Measurements from ENCODE around the gene DZIP1L.

Gene DZIP1L

GRCh38 chr3:138019281-138020069 lies 95.9 kb downstream of the DZIP1L start:
- no peaks in the 10 kb centered on the region for H3K36me3 ChIP-seq (ENCODE audit: control insufficient read depth, insufficient read depth, low read length)
- H3K27ac ChIP-seq = no peak overlapping the region
- H3K27me3 ChIP-seq (ENCODE audit: control insufficient read depth, insufficient read depth, low read length) = no peaks in the 10 kb centered on the region
- no peaks in the 10 kb centered on the region for H3K79me2 ChIP-seq
- H3K4me1 ChIP-seq = no peaks in the 10 kb centered on the region
- H3K4me2 ChIP-seq (ENCODE audit: low read length) = no peak overlapping the region
- H3K9ac ChIP-seq = no peak overlapping the region
- no peaks in the 10 kb centered on the region for H3K9me3 ChIP-seq (ENCODE audit: control insufficient read depth, low read length)
- no peak for TF ChIP-seq CTCF (IDR thresholded peaks at IDR 0.05)
- H2AFZ ChIP-seq = no peak overlapping the region
- H3K4me3 ChIP-seq (ENCODE audit: low read depth, low read length) = no peak overlapping the region

GRCh38 chr3:138016065-138016464 lies 99.3 kb downstream of the DZIP1L start:
- no peak overlapping the region for H3K4me2 ChIP-seq (ENCODE audit: low read length)
- H3K36me3 ChIP-seq (ENCODE audit: control insufficient read depth, insufficient read depth, low read length) = no peaks in the 10 kb centered on the region
- no peaks in the 10 kb centered on the region for H3K9me3 ChIP-seq (ENCODE audit: control insufficient read depth, low read length)
- H3K27ac ChIP-seq = no peak overlapping the region
- H3K79me2 ChIP-seq = no peaks in the 10 kb centered on the region
- no peak overlapping the region for H3K4me3 ChIP-seq (ENCODE audit: low read depth, low read length)
- H3K9ac ChIP-seq = no peak overlapping the region
- no peak overlapping the region for H2AFZ ChIP-seq
- no peaks in the 10 kb centered on the region for H3K27me3 ChIP-seq (ENCODE audit: control insufficient read depth, insufficient read depth, low read length)
- H3K4me1 ChIP-seq = no peaks in the 10 kb centered on the region
- no peak for TF ChIP-seq CTCF (IDR thresholded peaks at IDR 0.05)

- Histone ChIP-seq H3K4me2 (ENCODE audit: low read length) (no peak overlapping the region), H3K9ac (no peak overlapping the region), H3K27ac (no peak overlapping the region), H3K27me3 (ENCODE audit: control insufficient read depth, insufficient read depth, low read length) (no peaks in the 10 kb centered on the region), H3K4me1 (no peaks in the 10 kb centered on the region), H2AFZ (no peak overlapping the region), H3K4me3 (ENCODE audit: low read depth, low read length) (no peak overlapping the region), H3K9me3 (ENCODE audit: control insufficient read depth, low read length) (no peaks in the 10 kb centered on the region), H3K79me2 (no peaks in the 10 kb centered on the region), H3K36me3 (ENCODE audit: control insufficient read depth, insufficient read depth, low read length) (no peaks in the 10 kb centered on the region)
- TF ChIP-seq CTCF (IDR thresholded peaks at IDR 0.05) = no peak
Observed at GRCh38 chr3:138012526-138012925, 102.9 kb downstream of the DZIP1L start.

All from parathyroid adenoma (tissue), 2 donors.